Stimulated activated CD8-positive, alpha-beta memory T cell treated with anti-CD3 and anti-CD28 coated beads, Interleukin-7, amount 100 ng/mL, for 48 hours (primary cell): Measurements from ENCODE around the gene PTBP1.

Experiments
- DNase-seq, 2 donors: peaks; one replicate each; pipeline ENCODE4 v3.0.0-alpha.2; 2020; ENCODE audit warnings: low read depth in 1 of 2; ENCODE audit errors: extremely low read depth in 1 of 2

The PTBP1 gene

DNA sequence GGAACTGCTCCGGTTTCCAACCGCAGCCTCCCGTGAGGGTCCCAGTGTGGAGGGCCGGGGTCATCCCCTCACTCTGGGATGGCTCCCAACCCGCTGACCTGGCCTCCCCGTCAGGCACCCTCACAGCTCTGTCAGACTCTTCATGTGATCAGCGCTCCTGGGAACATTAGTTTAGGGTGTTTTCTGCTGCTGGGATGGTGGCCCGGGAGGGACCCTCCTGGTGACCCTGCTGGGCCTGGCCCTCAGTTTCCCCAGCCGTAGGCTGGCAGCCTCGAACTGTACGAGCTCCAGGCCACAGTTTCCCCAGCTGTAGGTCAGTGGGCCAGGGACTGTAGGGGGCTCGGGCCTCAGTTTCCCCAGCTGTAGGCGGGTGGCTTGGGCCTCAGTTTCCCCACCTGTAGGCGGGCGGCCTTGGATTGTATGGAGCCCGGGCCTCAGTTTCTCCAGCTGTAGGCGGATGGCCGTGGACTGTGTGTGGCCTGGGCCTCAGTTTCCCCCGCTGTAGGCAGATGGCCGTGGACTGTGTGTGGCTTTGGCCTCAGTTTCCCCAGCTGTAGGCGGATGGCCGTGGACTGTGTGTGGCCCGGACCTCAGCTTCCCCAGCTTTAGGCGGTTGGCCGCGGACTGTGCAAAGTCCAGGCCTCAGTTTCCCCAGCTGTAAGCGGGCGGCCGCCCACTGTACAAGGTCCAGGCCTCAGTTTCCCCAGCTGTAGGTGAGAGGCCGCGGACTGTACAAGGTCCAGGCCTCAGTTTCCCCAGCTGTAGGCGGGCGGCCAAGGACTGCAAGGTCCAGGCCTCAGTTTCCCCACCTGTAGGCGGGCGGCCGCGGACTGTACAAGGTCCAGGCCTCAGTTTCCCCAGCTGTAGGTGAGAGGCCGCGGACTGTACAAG is 1.3 kb upstream of the PTBP1 start:
- DNase-seq = no peak

DNA sequence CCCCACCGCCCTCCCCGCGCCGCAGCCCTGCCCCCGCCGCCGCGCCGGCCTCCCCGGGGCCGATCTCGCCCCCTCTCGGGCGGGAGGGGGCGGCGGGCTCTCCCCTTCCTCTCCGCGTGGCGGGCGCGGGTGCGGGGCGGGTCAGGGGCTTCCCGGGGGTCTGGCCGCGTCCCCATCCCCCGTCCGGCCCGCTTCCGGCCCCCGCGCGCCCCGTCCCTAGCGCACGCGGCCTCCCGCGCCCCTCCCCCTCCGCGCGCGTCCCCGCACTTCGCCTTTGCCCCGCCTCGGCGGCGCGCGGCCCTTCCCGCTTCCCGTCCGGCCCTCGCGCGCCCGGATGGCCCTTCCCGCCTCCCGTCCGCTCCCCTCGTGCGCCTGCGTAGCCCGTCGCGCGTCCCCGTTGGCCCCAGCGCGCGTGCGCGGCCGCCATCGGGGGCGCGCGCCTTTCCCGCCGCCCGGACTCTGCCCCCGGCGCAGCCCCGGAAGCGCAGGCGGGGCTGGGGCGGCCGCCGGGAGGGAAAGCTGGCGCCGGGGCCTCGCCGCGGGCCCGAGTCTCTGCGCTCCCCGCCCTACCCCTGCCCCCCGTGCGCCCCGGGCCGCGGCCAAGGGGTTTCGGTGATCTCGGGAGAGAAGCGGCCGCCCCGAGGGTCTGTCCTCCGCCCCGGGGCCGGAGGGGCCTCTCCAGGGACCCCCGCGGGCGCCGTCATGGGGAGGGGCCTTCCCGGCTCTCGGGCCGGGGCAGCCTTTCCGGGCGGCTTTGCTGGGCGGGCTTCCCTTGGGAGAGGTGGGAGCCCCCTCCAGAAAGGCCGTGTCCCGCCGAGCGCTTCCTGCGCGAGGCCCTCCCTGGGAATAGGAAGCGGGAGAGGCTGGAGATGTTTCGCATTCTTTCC is 519 bp downstream of the PTBP1 start:
- peak; percentile 72 to 85 for DNase-seq

DNA sequence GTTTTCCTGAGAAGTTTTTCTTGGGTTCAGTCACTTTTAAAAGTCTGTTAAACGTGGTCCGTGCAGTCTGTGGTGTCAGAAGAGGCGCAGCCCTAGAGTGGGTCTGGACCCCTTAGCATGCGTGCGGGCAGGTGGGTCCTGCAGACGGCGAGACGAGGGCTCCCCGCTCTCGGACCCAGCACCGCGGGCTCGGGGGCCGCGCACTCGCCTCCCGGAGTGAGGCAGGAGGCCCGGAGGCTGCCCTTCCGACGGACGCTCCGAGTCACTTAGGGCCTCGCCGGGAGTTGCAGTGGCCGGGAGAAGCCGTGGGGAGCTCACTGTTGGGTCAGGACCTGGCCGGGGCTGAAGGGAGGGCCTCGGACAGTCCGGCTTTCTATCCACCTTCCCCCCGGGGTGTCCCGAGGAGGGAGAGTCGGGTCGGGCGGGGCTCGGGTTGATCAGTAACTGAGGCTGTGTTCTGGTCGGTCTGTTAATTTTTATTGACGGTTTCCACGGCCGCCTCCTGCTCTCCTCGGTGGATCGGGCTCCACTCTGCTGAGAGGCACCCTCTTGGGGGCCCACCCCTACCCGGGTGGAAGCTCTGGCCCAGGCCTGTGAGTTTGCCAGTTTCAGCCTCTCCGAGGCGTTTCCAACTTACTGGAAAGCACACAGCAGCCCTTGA is 1.3 kb downstream of the PTBP1 start:
- no peak for DNase-seq

GRCh38 chr19:799076-799881 is 2.0 kb downstream of the PTBP1 start:
- no peak for DNase-seq

DNA sequence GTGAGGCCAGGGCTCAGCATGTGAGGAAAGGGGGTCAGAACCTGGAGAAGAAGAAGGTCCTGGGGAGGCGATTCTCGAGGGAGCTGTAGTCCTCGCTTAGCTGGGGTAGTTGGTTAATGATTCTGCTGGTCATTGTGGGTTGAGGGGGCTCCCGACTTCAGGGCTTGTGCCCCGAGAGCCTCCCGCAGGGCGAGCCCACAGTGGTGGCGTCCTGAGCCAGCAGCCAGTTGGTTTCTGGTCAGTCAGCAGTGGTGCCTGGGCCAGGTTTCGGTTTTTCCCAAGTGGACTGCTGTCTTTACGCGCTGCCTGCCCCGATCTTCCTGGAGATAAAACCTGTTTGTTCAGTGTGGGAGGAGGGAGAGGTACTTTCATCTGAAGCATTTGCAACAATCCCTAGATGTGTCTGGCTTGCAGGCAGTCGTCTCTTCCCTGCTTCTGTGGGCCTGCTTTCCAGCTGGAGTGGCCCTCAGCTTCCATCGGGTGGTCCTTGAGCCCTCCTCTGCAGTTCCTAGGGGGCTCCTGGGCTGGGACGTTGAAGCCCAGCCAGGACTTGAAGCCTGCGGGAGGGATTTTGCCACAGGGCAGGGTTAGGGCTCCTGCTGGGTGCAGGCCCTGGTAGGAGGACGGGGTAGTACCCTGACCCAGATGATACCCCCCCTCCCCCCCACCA is 3.2 kb downstream of the PTBP1 start:
- no peak for DNase-seq

- no peak for DNase-seq
These were observed 4.0 kb downstream of the PTBP1 start for GRCh38 chr19:801030-801860.

- DNase-seq = no peak
These were observed 4.7 kb downstream of the PTBP1 start for GRCh38 chr19:801861-802497.

DNA sequence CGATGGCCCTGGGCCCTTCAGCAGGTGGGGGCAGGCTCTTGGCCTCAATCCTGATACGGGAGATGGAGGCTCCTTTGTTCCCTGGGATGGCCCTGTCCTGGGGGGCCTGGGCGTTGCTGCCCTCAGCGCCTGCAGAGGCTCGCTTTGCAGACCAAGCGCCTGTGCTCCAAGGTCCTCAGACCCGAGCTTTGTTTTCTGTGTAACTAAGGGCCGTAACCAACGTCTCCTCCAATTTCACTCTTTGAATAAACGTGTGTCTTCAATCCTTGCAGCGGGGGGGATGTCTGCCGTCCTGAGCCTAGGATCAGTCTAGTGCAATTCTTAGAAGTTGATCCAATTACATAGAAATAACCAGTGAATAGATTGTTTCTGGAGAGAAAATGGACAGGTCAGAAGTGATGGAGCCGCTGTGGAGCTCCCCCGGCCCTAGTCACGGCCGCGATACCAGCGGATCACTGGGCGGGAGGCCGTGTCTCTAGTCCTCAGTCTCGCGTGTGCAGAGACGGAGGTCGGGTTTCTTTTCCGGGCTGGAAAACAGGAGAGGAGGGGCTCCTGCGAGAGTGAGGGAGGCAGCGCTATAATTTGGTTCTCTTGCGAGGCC is 5.3 kb downstream of the PTBP1 start:
- no peak for DNase-seq

DNA sequence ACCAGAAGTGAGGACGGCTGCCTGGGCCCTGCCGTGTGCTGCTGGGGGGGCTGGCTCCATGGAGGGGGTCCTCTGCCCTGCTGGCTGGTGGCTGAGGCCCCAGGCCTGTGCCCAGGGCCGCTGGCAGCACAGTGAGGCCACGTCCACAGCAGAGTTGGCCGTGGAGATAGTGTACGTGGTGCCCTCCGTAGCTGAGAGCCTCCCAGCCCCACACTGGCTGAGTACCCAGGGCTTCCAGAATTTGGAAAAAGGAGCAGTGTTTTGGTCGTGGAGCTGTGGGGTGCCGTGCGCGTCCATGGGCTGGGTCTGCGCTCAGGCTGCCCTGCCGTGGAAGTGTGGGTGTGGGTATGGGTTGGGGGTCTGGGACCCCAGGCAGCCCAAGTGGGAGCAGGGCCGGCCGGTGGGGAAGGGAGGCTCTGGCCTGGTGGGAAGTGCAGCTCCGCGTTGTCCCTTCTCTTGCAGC is 5.9 kb downstream of the PTBP1 start:
- DNase-seq = no peak

DNA sequence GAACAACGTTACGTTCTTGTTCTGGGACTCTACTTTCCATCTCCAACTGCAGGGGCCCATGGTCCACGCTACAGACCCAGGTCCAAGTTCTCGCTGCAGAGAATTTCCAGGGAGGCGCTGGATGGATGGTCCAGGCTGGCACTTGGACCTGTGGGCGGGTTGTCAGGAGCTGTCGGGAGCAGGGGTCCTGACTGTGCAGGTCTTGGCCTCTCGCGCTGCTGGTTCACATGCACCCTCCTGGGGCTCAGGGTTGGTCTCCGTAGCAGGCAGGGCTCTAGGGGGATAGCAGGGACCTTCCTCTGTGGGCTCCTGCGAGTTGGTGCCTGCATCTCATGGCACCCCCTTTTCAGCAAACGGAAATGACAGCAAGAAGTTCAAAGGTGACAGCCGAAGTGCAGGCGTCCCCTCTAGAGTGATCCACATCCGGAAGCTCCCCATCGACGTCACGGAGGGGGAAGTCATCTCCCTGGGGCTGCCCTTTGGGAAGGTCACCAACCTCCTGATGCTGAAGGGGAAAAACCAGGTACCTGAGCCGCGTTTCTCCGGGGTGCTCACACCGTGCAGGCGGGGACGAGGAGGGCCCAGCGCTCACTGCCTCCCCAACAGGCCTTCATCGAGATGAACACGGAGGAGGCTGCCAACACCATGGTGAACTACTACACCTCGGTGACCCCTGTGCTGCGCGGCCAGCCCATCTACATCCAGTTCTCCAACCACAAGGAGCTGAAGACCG is 6.6 kb downstream of the PTBP1 start:
- DNase-seq = no peak

DNA sequence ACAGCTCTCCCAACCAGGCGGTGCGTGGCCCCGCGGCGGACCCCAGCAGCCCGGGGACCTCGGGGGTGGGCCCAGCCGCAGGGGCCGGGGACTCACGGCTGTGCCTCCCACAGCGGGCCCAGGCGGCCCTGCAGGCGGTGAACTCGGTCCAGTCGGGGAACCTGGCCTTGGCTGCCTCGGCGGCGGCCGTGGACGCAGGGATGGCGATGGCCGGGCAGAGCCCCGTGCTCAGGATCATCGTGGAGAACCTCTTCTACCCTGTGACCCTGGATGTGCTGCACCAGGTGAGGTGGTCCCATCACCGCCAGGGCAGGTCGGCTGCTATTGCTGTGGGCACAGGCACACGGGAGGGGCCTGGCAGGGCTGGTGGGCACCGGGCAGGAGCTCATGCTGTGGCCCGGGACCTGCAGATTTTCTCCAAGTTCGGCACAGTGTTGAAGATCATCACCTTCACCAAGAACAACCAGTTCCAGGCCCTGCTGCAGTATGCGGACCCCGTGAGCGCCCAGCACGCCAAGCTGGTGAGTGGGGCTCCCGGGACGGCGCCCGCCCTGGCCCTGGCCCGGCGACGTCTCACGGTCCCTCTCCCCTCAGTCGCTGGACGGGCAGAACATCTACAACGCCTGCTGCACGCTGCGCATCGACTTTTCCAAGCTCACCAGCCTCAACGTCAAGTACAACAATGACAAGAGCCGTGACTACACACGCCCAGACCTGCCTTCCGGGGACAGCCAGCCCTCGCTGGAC is 7.3 kb downstream of the PTBP1 start:
- DNase-seq = no peak

DNA sequence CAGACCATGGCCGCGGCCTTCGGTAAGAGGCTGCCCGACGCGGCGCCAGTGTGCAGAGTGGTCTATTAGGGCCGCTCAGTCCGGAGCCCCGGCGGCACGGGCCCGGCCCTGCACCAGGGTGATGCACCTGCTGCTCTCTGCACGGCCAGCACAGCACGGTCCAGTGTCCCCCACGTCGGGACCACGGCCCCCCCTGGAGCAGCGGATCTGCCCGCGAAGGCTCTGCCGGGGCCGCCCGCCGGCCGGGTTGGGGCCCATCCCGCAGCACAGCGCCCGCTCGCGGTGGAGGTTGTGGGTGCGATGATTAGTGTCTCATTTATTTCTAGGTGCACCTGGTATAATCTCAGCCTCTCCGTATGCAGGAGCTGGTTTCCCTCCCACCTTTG is 7.9 kb downstream of the PTBP1 start:
- DNase-seq = no peak

- DNase-seq = no peak
These were observed 8.6 kb downstream of the PTBP1 start for GRCh38 chr19:805600-806550.

DNA sequence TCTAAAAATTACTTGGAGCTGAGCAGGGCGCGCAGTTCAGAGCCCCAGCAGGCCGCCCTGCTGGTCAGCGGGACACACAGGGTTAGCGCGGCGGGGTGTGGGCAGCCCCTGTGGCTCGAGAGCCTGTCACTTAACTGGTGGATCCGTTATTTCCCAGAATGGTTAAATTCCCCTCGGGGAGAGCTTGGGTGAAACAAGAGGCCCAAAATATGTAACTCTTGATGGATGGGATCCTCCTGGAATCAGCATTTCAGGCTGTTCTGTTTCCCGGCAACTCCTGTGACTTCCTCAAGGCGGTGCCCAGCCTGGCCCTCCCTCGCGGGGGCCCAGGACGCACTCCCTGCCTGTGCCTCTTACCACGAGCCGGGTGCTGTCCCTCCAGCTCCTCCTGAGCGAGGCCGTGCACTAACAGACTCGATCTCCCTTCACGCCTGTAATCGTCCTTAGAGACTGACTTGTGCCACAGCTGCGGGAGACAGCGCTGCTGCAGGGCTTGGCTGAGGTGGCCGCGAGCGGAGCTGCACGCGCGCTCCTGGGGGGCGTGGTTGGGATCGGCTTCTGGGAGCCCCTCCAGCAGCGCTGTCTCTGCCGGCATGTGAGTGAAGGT is 9.7 kb downstream of the PTBP1 start:
- no peak for DNase-seq
